IMR-90 (cell line): Measurements from ENCODE around the gene XRCC5. TPM values are rescaled to one million over a fixed set of nuclear protein-coding genes. Genes with fewer than 3 reads are reported as not detected.

Experiments used
- ATAC-seq: fragments of 200-7000 bp; cut with Tn5 transposase; 2 replicates; pipeline ENCODE4 v1.9.1; 2020; ENCODE audit warnings: low read depth, mild to moderate bottlenecking, moderate library complexity
- BruUV-seq: library from RNA; stranded (reverse); fragments of 400-500 nt; replicated peaks from 2 replicates; lab custom pipeline; 2021; lab: Mats Ljungman, UMichigan
- CTCF ChIA-PET: fragments of 300-600 bp; formaldehyde crosslinking; extraction: SDS; loops from one replicate; lab custom pipeline; 2021; ENCODE audit warnings: antibody characterized with exemption; lab: Yijun Ruan, JAX
- POLR2A ChIA-PET: fragments of 300-600 bp; sonication (Branson Sonifier 250); formaldehyde crosslinking; loops from one replicate; lab custom pipeline; 2022; ENCODE audit warnings: antibody characterized with exemption; ENCODE audit not compliant: unreplicated experiment; lab: Charles Lee
- DNase-seq: peaks from one replicate; pipeline ENCODE4 v3.0.0; 2013
- H2AFZ ChIP-seq: replicated peaks from 2 replicates; pipeline ENCODE3; 2013; ENCODE audit warnings: low read length, mild to moderate bottlenecking; ENCODE audit not compliant: poor library complexity
- H2AK5ac ChIP-seq: 2 replicates; pipeline ENCODE4 v1.6.1; 2013; ENCODE audit warnings: low read depth, low read length, inconsistent platforms
- H2AK9ac ChIP-seq: replicated peaks from 2 replicates; pipeline ENCODE3; 2013; ENCODE audit warnings: mild to moderate bottlenecking, low read depth, low read length, moderate library complexity; ENCODE audit not compliant: poor library complexity
- H2BK120ac ChIP-seq: 2 replicates; pipeline ENCODE4 v1.6.1; 2013; ENCODE audit warnings: low read depth, low read length, inconsistent platforms
- H2BK15ac ChIP-seq: 3 replicates; pipeline ENCODE4 v1.6.1; 2013; ENCODE audit warnings: low read depth, low read length, inconsistent platforms
- H2BK20ac ChIP-seq: 2 replicates; pipeline ENCODE4 v1.6.1; 2013; ENCODE audit warnings: low read depth, mild to moderate bottlenecking, inconsistent platforms, low read length, moderate library complexity
- H2BK5ac ChIP-seq: 2 replicates; pipeline ENCODE4 v1.6.1; 2013; ENCODE audit warnings: mild to moderate bottlenecking, low read depth, low read length, inconsistent platforms; ENCODE audit not compliant: poor library complexity, severe bottlenecking
- H3K14ac ChIP-seq: replicated peaks from 2 replicates; pipeline ENCODE4 v1.6.1; 2013; ENCODE audit warnings: low read depth, low read length, inconsistent platforms
- H3K18ac ChIP-seq: 2 replicates; pipeline ENCODE4 v1.6.1; 2013; ENCODE audit warnings: low read depth, low read length, control low read depth
- H3K23ac ChIP-seq: 2 replicates; pipeline ENCODE4 v1.6.1; 2013; ENCODE audit warnings: low read depth, low read length, inconsistent platforms
- H3K27ac ChIP-seq: 2 replicates; pipeline ENCODE4 v1.5.1; 2013; ENCODE audit warnings: mild to moderate bottlenecking, control low read depth, low read length; ENCODE audit not compliant: insufficient read depth
- H3K27me3 ChIP-seq: 2 replicates; pipeline ENCODE4 v1.6.1; 2013; ENCODE audit warnings: low read length; ENCODE audit not compliant: control insufficient read depth, insufficient read depth
- H3K36me3 ChIP-seq: 2 replicates; pipeline ENCODE4 v1.6.1; 2013; ENCODE audit warnings: low read length, mixed read lengths; ENCODE audit not compliant: control insufficient read depth, insufficient read depth
- H3K4ac ChIP-seq: 2 replicates; pipeline ENCODE4 v1.6.1; 2013; ENCODE audit warnings: low read depth, low read length, inconsistent platforms
- H3K4me1 ChIP-seq: 2 replicates; pipeline ENCODE4 v1.6.1; 2013; ENCODE audit warnings: low read length, mixed read lengths; ENCODE audit not compliant: control insufficient read depth, insufficient read depth
- H3K4me2 ChIP-seq: 2 replicates; pipeline ENCODE4 v1.6.1; 2013; ENCODE audit warnings: low read depth, mild to moderate bottlenecking, control low read depth, low read length, moderate library complexity
- H3K4me3 ChIP-seq: 2 replicates; pipeline ENCODE4 v1.5.1; 2013; ENCODE audit warnings: low read depth, mild to moderate bottlenecking, control low read depth, low read length, moderate library complexity; ENCODE audit not compliant: insufficient read depth
- H3K56ac ChIP-seq: 2 replicates; pipeline ENCODE4 v1.6.1; 2013; ENCODE audit warnings: low read length, inconsistent platforms; ENCODE audit not compliant: insufficient read depth; ENCODE audit errors: extremely low read depth
- H3K79me1 ChIP-seq, 2 experiments: 2 replicates each; pipeline ENCODE4 v1.6.1; 2013; ENCODE audit warnings: low read length in 2 of 2, inconsistent platforms in 1 of 2, low read depth in 1 of 2
- H3K9ac ChIP-seq: 2 replicates; pipeline ENCODE4 v1.6.1; 2013; ENCODE audit warnings: low read depth, low read length, control low read depth
- H3K9me1 ChIP-seq: 2 replicates; pipeline ENCODE4 v1.6.1; 2013; ENCODE audit warnings: low read length, inconsistent platforms; ENCODE audit not compliant: insufficient read depth
- H3K9me3 ChIP-seq: 2 replicates; pipeline ENCODE4 v1.6.1; 2013; ENCODE audit warnings: low read length; ENCODE audit not compliant: control insufficient read depth, insufficient read depth
- H4K20me1 ChIP-seq: 2 replicates; pipeline ENCODE4 v1.6.1; 2013; ENCODE audit warnings: low read length, inconsistent platforms; ENCODE audit not compliant: insufficient read depth
- H4K5ac ChIP-seq: 2 replicates; pipeline ENCODE4 v1.6.1; 2013; ENCODE audit warnings: mild to moderate bottlenecking, low read depth, low read length, control low read depth
- H4K8ac ChIP-seq, 2 experiments: 2 replicates each; pipeline ENCODE4 v1.6.1; 2013; ENCODE audit warnings: low read depth in 2 of 2, low read length in 2 of 2, control low read depth in 1 of 2, inconsistent platforms in 1 of 2
- H4K91ac ChIP-seq: 2 replicates; pipeline ENCODE4 v1.6.1; 2013; ENCODE audit warnings: low read depth, low read length, inconsistent platforms; ENCODE audit not compliant: insufficient read depth
- MAZ ChIP-seq: IDR thresholded peaks from 2 replicates; pipeline ENCODE4 v1.6.1; 2012; ENCODE audit warnings: low read depth, mild to moderate bottlenecking, low read length, improper control_type of control experiment, moderate library complexity, borderline replicate concordance
- dilution Hi-C: fragments of 300-500 bp; cut with HindIII; formaldehyde crosslinking; loops from one replicate; pipeline ENCODE4 v1.14.3; 2018; ENCODE audit warnings: low sequenced_read_pairs; ENCODE audit not compliant: unreplicated experiment
- in situ Hi-C: fragments of 300-500 bp; cut with MboI; formaldehyde crosslinking; loops from 3 replicates; pipeline ENCODE4 v1.14.3; 2019; ENCODE audit warnings: low sequenced_read_pairs, inconsistent platforms, mixed read lengths
- intact Hi-C: fragments of 100-400 bp; cut with micrococcal nuclease; formaldehyde crosslinking; loops from 2 replicates; pipeline ENCODE4 v1.10.0; 2022
- polyA plus RNA-seq, 3 experiments: library from polyadenylated mRNA; depleted of rRNA; stranded (reverse); fragments of >200 nt; gene quantifications; 2 replicates each; pipeline ENCODE4 v1.2.3, GENCODE V29; 2012; ENCODE audit warnings: low replicate concordance in 1 of 3
- total RNA-seq: library from RNA; depleted of rRNA; stranded (reverse); fragments of >200 nt; gene quantifications from 2 replicates; pipeline ENCODE4 v1.2.3, GENCODE V29; 2012

The XRCC5 gene
- total and polyA plus RNA-seq, 2 of the 4 experiments (the other 2 are of a cell fraction), result 144 to 509 TPM

- Histone ChIP-seq H3K56ac (no peak overlapping the region), H2BK15ac (no peak overlapping the region), H2AK9ac (no peak overlapping the region), H2BK20ac (no peak overlapping the region), H2AK5ac (no peak overlapping the region), H3K4me1 (no peaks in the 10 kb centered on the region), H3K9me3 (no peaks in the 10 kb centered on the region), H3K14ac (no peak overlapping the region), H2AFZ (no peak overlapping the region), H4K5ac (no peak overlapping the region), H4K20me1 (no peaks in the 10 kb centered on the region), H3K4me2 (no peak overlapping the region), H3K23ac (no peak overlapping the region), H2BK120ac (no peak overlapping the region), H3K9me1 (no peaks in the 10 kb centered on the region), H3K27ac (no peak overlapping the region), H3K36me3 (no peaks in the 10 kb centered on the region), H3K79me1 (no peaks in the 10 kb centered on the region; a peak in 1 of 4 replicates), H4K91ac (no peak overlapping the region), H2BK5ac (no peak overlapping the region), H3K18ac (no peak overlapping the region), H3K27me3 (no peaks in the 10 kb centered on the region), H3K4me3 (no peak overlapping the region), H3K4ac (no peak overlapping the region), H4K8ac (no peak overlapping the region), H3K9ac (no peak overlapping the region)
- CTCF ChIA-PET, result no interaction called here
- in situ Hi-C loops (no loop called here), intact Hi-C loops (no loop called here), dilution Hi-C loops (no loop called here)
- BruUV-seq, result no TSS peak
- DNase-seq, result no peak
- no peak for TF ChIP-seq MAZ
- ATAC-seq, result no peak
- POLR2A ChIA-PET, result no interaction called here
Measured at GRCh38 chr2:216072473-216072872, 36.7 kb upstream of the XRCC5 start.
